WTC11 (cell line): ENCODE data around the gene FXYD6.

Experiments used
- ATF2 ChIP-seq: sonication (generic); formaldehyde crosslinking; IDR thresholded peaks from 2 replicates; pipeline ENCODE4 v1.8.1; 2022; ENCODE audit warnings: low read depth, missing genetic modification reagents, borderline replicate concordance
- CBFB ChIP-seq: sonication (generic); formaldehyde crosslinking; IDR thresholded peaks from 2 replicates; pipeline ENCODE4 v1.8.1; 2022; ENCODE audit warnings: mild to moderate bottlenecking, low read depth, missing genetic modification reagents
- CREB1 ChIP-seq: sonication (generic); formaldehyde crosslinking; IDR thresholded peaks from 2 replicates; pipeline ENCODE4 v1.8.0; 2023; ENCODE audit warnings: mild to moderate bottlenecking, missing genetic modification reagents
- CTCF ChIP-seq: fragments of 200-600 bp; IDR thresholded peaks from 2 replicates; pipeline ENCODE4 v1.8.0; 2022; ENCODE audit warnings: antibody characterized with exemption
- HMGA2 ChIP-seq: fragments of 250-450 bp; sonication (Bioruptor Pico); IDR thresholded peaks from 2 replicates; pipeline ENCODE4 v1.4.0; 2021; ENCODE audit warnings: mild to moderate bottlenecking, moderate library complexity
- NFYB ChIP-seq: sonication (generic); formaldehyde crosslinking; conservative IDR thresholded peaks from 2 replicates; pipeline ENCODE4 v1.8.0; 2022; ENCODE audit warnings: low read depth, missing genetic modification reagents
- USF2 ChIP-seq: sonication (generic); formaldehyde crosslinking; IDR thresholded peaks from 2 replicates; pipeline ENCODE4 v1.8.1; 2023; ENCODE audit warnings: mild to moderate bottlenecking, missing genetic modification reagents, moderate library complexity
- ZBTB43 ChIP-seq: sonication (generic); formaldehyde crosslinking; IDR thresholded peaks from 2 replicates; pipeline ENCODE4 v1.8.1; 2023; ENCODE audit warnings: mild to moderate bottlenecking, missing genetic modification reagents

GRCh38 chr11:117814204-117814765 lies 62.2 kb downstream of the FXYD6 start:
- no peak for TF ChIP-seq ATF2
- TF ChIP-seq NFYB (CRISPR knock-in tag), result no peak
- no peak for TF ChIP-seq ZBTB43 (CRISPR knock-in tag)
- TF ChIP-seq CBFB (CRISPR knock-in tag), result no peak
- no peak for TF ChIP-seq CTCF
- no peak for TF ChIP-seq USF2 (CRISPR knock-in tag)
- no peak for TF ChIP-seq CREB1
- TF ChIP-seq HMGA2 (CRISPR knock-in tag), result no peak
